NCI-H1105 treated with DMSO at 0.1 percent for 48 hours (cell line): ENCODE data around the gene RAB7A.
"Not testable (repeated sequence)": the region's sequence is repeated elsewhere in the genome, so short reads cannot be mapped to it uniquely, and the experiment has no call there.

Experiments used
- DNase-seq: peaks from one replicate; lab custom pipeline; 2025; lab: John Stamatoyannopoulos, UW

The RAB7A gene

DNA sequence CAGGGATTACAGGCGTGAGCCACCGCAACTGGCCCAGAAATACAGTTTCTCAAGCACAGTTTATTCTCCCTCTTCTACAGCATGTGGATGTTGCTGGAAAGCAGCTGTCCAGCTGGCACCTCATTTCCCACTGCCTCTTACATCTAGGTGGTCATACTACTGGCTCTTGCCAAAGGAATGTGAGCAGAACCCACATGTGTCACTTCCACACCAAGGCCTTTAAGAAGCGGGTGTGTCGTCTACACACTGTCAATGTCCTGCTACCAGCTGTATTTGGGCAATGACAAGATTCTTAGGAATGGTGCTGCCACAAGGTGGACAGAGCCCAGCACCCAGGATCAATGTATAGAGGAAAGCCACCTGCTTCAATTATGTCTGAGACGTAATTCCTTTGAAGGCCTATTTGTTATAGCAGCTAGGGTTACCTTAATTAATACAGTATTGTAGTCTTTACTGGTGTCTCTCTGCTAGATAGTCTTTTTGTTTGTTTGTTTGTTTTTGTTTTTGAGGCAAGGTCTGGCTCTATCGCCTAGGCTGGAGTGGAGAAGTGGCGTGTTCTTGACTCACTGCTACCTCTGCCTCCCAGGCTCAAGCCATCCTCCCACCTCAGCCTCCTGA is 15.1 kb upstream of the RAB7A start:
- no peak for DNase-seq

DNA sequence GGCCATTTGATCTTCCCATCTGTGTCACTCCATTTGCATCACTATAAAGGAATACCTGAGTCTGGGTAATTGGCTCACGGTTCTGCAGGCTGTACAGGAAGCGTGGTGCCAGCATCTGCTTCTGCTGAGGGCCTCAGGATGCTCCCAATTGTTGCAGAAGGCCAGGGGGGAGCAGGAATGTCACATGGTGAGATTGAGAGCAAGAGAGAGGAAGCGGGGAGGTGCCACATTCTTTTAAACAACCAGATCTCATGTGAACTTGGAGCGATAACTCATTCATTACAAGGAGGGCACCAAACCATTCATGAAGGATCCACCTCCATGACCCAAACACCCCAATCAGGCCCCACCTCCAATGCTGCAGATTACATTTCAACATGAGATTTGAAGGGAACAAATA is 13.1 kb upstream of the RAB7A start:
- no peak for DNase-seq

DNA sequence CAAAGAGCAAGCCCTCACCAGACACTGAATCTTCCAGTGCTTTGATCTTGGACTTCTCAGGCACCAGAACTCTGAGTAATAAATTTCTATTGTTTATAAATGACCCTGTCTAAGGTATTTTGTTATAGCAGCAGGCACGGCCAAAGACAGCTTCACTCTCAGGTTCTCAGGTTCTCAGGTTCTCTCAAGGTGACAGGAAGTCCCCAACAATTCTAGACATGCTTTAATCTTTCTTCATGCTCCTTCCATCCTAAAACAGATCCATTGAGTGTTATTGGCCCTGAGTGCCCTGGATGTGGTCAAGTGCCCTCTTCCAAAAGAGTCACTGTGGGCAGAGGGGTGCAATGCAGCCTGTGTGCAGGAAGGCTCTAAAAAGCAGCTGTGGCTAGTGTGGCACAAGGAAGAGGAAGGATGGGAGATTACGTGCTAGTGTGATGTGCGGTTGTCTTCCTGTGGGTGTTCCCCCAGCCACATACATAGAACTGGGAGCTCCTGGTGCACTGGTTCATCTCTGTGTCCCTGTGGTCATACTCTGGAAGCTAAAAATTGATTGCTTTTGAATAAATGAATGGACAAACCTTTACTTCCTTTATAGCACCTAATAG is 11.0 kb upstream of the RAB7A start:
- DNase-seq: no peak

DNA sequence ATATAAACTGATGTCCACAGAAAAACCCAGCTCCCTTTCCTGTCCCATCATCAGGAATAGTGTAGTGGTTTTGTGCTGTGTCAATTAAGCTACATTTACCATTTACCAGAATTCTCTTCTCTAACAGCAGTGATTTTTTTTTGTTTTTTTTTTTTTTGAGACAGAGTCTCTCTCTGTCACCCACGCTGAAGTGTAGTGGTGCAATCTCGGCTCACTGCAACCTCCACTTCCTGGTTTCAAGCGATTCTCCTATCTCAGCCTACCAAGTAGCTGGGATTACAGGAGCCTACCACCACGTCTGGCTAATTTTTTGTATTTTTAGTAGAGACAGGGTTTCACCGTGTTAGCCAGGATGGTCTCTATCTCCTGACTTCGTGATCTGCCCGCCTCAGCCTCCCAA is 7.1 kb upstream of the RAB7A start:
- not testable (repeated sequence) for DNase-seq

DNA sequence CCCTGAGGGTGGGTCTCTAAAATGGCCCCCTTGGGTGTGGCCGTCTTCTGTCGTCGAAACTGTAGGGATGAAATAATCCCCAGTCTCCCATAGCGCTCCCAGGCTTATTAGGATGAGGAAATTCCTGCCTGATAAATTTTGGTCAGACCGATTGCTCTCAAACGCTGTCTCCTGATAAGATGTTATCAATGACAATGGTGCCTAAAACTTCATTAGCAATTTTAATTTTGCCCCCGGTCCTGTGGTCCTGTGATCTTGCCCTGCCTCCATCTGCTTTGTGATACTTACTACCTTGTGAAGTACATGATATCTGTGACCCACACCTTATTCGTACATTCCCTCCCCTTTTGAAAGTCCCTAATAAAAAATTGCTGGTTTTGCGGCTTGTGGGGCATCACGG is 5.1 kb upstream of the RAB7A start:
- no peak for DNase-seq

DNA sequence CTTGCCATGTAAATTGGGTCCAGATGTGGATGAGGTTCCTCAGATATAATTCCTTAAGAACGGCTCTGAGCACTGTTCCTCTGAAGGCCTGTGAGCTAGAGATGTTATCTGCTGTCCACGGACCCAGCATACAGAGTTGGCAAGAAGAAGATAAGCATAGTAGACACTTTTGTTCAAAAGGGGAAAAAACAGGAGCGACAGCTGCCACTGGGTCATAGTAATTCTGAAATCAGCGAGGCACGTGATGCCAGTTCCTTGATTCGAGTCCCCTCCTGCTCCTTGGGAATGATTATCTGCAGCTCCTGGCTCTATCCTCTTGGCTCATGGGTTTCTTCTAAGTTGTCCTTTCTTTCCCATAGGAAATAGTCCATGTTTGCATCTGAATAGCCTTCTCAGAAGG is 2.5 kb upstream of the RAB7A start:
- no peak for DNase-seq

DNA sequence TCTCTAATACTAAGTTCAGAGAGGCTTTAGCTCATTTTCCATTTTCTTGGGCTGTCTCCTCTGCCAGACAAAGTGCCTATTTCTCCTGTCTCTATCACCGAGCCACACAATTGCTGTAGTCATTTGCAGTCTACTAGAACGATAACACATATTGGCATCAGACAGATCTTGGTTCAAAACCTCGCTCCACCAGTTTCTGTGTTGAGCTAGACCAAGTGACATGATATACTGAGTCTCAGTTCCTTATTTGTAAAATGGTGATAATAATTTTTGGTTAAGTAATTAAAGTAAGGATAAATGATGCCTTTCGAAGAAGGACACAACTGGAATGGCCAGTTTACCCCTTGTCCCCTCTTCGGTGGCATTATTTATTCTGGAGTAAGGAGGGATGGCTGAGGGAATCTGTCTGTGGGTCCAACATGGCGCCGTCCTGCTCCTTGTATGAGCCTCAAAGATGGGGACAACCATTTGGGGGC is 398 bp upstream of the RAB7A start:
- DNase-seq: no peak

DNA sequence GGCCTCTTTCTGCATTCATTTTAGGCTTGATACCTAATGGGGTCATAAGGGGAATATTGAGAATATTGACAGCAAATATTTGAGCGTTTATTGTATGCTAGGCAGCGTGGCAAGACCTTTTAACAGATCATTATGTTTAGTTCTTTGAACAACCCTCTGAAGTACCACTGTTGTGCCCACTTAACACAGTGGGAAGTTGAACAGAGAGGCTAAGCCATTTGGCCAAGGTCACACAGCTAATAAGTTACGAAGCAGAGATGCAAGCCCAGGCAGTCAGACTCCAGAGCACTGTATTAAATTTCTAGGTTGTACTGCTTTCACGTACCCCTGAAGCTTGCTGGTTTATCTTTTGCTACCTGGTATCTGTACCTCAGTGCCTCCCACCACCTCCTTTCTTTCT is 1.1 kb downstream of the RAB7A start:
- no peak for DNase-seq

DNA sequence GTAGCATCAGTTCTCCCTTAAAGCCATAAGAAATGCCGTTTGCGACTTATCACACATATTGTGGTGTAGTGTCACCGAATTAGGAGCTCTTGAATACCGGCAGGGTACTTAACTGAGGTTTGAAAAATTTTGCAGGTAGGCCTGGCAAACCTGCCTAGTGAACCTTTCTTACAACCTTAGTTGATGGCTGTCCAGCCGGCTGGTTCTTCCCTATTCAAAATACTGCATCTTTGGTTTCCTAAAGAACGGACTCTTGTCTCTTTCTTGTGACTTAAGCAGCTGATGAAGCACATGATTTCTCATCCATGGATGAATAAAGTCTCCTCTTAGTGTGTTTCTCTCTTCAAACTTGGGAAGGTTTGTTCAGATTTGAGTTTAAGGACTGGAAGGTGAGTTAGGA is 1.5 kb downstream of the RAB7A start:
- no peak for DNase-seq

DNA sequence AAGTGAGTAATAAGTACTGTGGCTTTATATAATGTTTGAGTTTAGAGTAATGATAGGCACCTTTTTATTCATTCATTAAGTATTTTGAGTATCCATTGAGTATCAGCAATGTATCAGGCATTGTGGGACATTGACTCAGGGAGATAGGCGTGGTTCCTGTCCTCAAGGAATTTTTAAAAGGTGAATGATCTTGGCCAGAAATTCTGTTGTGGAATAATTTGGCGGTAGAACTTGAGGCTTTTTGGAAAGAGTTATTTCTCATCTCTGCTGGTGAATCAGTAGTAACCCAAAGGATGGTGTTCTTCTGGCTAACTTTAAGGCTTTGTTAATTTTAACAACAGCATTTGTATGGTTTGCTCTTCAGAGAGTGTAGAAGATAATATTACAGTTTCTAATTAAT is 2.0 kb downstream of the RAB7A start:
- no peak for DNase-seq

DNA sequence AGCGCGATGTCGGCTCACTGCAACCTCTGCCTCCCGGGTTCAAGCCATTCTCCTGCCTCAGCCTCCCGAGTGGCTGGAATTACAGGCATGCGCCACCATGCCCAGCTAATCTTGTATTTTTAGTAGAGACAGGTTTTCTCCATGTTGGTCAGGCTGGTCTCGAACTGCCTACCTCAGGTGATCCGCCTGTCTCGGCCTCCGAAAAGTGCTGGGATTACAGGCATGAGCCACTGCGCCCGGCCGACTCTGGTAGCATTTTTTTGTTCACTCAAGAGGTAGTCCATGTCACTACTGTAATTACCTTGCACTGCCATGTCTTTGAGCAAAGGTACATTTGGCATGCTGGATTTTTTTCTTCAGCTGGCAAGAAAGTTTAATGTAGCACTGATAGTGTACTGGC is 2.5 kb downstream of the RAB7A start:
- not testable (repeated sequence) for DNase-seq

DNA sequence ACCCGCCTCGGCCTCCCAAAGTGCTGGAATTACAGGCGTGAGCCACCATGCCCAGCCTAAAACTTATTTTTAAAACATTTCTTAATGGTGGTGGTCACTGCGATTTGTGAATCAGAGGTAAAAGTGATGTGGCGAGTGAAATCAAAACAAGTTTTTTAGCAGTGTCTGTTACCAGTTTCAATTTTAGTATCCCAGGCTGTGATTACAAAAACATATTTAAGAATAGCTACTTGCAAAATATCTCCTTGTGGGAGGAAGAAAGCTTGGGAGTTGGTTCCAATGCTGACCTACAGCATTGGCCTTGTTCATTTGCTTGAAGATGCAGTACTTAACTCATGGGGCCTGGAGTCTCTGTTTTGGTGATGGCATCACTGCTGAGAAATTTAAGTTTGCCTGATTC is 4.5 kb downstream of the RAB7A start:
- DNase-seq: no peak

DNA sequence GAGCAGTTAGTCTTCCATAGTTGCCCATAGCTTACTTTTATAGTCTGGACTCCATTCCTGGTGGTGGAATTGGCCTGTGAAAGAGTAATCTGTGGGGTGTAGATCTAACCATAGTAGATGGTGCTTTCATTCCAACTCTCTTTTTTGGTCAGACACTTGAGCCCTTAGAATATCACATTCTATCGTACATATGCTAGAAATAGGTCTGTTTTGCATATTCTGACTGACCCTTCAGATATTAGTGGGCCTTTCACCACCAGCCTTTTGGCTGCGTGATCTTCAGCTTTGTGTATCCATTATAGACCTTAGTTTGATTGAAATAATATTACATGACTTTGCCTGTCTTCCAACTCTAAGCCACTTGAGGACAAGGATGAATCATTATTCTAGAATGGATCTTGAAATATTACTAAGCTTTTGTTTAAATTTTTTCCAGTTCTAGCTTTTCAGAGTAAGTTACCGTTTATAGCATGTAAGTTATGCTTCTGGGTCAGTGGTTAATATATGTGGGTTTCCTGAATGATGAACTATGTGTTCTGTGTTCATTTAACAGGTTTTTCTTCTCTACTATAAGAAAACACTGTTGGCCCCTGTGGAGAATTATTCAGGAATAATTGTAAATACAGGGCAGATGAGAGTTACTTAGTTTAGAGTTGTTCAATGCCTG is 8.7 kb downstream of the RAB7A start:
- DNase-seq: no peak

DNA sequence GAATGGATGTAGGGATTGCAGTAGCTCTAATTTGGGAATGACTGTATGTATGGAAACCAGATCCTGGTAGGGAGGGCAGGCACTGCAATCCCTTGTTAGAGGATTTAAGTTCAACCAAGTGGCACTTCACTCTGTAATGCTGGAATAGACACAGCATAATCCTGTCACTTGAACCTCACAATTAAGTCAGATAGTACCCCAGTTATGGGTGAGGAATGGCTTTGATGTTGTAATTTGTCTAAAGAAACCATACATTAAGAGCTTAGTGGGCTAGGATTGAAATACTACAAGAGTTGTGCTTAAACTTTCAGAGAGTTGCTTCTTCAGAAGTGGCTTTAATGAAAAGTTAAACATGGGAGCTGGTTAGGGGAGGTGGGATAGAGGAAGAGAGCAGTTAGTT is 9.3 kb downstream of the RAB7A start:
- DNase-seq: no peak

DNA sequence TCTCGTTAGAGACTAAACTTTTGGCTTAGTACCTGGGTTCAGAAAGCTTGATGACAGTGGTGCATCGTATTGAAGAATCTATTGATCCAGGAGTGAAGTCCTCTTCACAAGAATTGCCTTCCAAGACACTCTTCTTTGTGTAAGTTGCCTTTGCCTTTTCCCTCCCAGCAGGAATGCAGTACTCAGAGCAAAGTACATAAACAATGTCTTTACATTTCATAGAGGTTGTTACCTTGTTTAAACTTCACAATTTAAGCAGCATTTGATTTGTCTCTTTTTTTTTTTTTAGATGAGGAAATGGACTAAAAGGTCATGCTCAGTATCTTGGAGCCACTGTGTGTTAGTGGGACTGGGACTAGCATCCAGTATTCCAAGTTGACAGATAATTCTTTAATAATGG is 9.9 kb downstream of the RAB7A start:
- DNase-seq: no peak

DNA sequence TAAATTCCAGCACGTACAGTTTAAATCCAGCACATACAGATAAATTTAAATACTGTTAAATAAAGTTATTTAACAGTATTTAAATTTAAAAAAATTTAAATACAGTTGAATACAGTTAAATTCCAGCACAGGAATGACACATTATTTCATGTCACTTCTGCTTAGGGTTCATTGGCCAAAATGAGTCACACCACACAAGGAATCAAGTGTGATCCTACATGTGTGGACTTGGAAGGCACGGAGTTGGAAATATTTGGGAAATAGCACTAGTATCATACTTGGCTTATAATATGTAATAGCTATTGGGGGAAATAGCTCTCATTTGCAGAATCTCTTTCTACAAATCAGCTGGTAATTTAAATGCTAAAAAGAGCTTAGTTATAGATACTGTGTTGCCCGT is 10.6 kb downstream of the RAB7A start:
- DNase-seq: no peak

DNA sequence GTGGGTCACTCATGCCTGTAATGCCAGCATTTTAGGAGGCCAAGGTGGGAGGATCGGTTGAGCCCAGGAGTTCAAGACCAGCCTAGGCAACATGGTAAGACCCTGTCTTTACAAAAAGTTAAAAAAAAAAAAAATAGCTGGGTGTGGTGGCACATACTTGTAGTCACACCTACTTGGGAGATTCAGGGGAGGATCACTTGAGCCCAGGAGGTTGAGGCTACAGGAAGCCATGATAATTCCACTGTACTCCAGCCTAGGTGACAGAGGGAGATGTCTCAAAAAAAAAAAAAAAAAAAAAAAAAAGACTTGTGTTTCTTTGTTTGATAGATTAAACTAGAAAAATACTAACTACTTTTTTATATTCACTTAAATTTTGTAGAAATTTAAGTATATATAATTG is 14.6 kb downstream of the RAB7A start:
- DNase-seq: no peak

DNA sequence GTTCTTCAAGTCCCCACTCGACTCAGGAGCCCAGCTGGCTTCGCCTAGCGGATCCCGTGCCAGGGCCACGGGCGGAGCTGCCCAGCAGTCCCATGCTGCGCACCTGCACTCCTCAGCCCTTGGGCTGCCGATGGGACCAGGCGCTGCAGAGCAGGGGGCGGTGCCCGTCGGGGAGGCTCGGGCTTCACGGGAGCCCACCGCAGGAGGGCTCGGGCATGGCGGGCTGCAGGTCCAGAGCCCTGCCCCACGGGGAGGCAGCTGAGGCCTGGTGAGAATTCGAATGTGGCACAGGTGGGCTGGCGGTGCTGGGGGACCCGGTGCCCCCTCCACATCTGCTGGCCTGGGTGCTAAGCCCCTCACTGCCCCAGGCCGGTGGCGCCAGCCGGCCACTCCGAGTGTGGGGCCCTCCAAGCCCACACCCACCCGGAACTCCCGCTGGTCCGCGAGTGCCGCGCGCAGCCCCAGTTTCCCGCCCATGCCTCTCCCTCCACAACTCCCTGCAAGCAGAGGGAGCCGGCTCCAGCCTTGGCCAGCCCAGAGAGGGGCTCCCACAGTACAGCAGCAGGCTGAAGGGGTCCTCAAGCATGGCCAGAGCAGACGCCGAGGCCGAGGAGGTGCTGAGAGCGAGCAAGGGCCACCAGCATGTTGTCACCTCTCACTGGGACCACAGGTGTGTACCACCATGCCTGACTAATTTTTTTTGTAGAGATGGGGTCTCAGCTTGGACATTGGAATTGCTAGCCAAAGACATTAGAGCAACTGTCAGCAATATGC is 17.0 kb downstream of the RAB7A start:
- DNase-seq: no peak

DNA sequence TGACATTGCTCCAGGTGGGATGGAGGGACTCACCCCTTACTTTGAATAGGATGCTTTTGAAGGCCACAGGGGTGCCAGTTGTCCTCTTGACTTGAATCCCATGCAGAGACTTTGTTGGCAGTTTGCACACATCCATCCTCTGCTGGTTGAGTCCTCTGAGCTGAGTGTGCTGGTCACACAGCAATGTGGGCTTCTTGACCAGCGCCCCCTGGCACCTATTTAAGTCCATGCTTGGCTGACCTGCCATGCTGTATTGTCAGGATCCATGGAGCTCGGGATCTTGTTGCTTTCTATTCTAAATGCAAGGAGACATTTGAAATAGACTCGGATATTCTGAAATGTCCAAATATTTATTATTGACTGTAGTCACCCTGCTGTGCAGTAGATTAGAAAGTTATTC is 19.8 kb downstream of the RAB7A start:
- DNase-seq: no peak

DNA sequence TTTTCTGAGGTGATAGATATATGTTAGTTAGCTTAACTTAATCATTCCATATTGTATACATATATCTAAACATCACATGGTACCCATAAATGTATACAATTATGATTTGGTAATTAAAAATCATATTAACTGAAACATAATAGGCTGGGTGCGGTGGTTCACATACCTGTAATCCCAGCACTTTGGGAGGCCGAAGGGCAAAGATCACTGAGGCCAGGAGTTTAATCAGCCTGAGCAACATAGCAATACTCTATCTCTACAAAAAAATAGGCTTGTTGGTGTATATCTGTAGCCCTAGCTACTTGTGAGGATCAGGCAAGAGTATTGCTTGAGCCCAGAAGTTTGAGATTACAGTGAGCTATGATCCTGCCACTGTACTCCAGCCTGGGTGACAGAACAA is 20.9 kb downstream of the RAB7A start:
- no peak for DNase-seq

DNA sequence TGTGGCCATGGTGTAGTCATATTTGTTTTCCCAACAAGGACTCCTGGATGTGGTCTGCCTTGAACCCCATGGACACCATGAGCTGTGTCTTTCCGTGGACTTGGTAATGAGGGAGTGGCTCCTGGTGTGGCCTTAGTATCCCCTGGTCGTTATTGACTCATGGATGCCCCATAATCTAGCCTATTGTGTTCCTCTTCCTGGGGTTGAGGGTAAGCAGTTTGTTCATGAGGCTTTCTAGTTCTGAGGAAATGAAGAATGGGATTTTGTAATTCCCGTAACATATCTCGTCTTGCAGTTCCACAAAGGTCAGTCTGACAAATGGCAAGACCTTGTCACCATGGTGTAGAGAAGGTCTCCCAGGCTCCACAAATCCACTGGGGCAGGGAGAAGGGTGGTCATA is 22.6 kb downstream of the RAB7A start:
- no peak for DNase-seq

DNA sequence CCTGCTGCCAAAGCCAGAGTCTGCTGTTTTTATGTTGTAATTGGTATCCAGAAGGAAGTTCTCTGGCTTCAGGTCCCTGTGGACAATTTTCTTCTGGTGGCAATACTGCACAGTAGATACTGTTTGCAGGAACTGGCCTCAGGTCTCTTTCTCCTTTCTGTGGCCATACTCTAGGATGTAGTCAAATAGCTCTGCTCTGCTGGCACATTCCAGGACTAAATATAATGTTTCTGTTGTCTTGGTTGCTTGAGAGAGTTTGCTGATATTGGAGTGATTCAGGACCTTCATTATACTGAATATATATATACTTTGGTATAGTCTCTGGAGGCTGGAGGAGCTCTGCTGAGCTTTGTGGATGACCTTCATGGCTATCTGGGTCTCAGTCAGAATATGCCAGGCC is 23.1 kb downstream of the RAB7A start:
- DNase-seq: no peak

DNA sequence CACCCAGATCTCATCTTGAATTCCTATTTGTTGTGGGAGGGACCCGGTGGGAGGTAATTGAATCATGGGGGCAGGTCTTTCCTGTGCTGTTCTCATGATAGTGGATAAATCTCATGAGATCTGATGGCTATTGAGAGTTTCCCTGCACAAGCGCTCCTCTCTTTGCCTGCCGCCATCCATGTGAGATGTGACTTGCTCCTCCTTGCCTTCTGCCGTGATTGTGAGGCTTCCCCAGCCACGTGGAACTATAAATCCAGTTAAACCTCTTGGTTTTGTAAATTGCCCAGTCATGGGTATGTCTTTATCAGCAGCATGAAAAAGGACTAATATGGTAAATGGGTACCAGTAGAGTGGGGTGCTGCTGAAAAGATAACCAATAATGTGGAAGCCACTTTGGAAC is 23.6 kb downstream of the RAB7A start:
- DNase-seq: not testable (repeated sequence)
